ENCODE results near the gene AIG1.

The AIG1 gene

DNA sequence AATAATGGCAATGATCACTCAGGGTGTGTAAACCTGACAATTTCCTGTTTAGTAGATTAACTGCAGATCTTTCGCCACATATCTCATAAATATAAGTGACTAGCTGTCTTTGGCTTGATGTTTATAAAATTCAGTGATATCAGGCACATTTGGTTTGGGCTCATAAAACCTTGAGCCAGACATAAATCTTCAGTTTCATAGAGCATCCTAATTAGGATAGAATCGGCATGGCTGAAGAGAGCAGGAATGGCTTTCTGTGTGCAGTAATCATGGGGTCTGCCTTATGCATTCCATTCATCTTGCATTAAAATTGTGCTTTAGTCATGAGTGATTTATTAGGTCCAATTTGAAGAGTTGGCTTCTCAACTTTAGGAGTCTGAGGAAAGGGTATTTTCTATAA lies 27.2 kb downstream of the AIG1 start:
- TF ChIP-seq, protein P1, sequence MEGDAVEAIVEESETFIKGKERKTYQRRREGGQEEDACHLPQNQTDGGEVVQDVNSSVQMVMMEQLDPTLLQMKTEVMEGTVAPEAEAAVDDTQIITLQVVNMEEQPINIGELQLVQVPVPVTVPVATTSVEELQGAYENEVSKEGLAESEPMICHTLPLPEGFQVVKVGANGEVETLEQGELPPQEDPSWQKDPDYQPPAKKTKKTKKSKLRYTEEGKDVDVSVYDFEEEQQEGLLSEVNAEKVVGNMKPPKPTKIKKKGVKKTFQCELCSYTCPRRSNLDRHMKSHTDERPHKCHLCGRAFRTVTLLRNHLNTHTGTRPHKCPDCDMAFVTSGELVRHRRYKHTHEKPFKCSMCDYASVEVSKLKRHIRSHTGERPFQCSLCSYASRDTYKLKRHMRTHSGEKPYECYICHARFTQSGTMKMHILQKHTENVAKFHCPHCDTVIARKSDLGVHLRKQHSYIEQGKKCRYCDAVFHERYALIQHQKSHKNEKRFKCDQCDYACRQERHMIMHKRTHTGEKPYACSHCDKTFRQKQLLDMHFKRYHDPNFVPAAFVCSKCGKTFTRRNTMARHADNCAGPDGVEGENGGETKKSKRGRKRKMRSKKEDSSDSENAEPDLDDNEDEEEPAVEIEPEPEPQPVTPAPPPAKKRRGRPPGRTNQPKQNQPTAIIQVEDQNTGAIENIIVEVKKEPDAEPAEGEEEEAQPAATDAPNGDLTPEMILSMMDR (IDR thresholded peaks at IDR 0.05; ENCODE audit: low read depth, low read length), result no peak
- no peak overlapping the region for H3K4me3 ChIP-seq (ENCODE audit: low read depth, low read length)

- TF ChIP-seq, protein P1 (IDR thresholded peaks at IDR 0.05; ENCODE audit: low read depth, low read length), result no peak
- no peak overlapping the region for H3K4me3 ChIP-seq (ENCODE audit: low read depth, low read length)
These were observed 29.8 kb downstream of the AIG1 start for GRCh38 chr6:143090314-143091044.

- TF ChIP-seq, protein P1 (IDR thresholded peaks at IDR 0.05; ENCODE audit: low read depth, low read length), result no peak
- no peak overlapping the region for H3K4me3 ChIP-seq (ENCODE audit: low read depth, low read length)
These were observed 32.1 kb downstream of the AIG1 start for GRCh38 chr6:143092768-143093167.

DNA sequence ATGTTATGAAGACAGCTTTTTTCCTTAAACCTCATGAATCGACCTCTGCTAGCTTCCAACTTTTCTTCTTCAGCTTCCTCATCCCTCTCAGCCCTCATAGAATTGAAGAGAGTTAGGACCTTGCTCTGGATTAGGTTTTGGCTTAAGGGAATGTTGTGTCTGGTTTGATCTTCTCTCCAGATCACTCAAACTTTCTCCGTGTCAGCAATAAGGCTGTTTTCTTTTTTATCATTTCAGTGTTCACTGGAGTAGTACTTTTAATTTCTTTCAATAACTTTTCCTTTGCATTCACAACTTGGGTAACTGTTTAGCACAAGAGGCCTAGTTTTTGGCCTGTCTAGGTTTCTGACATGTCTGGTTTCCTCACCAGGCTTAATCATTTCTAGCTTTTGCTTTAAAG lies 32.6 kb downstream of the AIG1 start:
- no peak overlapping the region for H3K4me3 ChIP-seq (ENCODE audit: low read depth, low read length)
- TF ChIP-seq, protein P1 (IDR thresholded peaks at IDR 0.05; ENCODE audit: low read depth, low read length), result no peak

- TF ChIP-seq, protein P1 (IDR thresholded peaks at IDR 0.05; ENCODE audit: low read depth, low read length), result no peak
- no peak overlapping the region for H3K4me3 ChIP-seq (ENCODE audit: low read depth, low read length)
These were observed 35.7 kb downstream of the AIG1 start for GRCh38 chr6:143096403-143096802.

DNA sequence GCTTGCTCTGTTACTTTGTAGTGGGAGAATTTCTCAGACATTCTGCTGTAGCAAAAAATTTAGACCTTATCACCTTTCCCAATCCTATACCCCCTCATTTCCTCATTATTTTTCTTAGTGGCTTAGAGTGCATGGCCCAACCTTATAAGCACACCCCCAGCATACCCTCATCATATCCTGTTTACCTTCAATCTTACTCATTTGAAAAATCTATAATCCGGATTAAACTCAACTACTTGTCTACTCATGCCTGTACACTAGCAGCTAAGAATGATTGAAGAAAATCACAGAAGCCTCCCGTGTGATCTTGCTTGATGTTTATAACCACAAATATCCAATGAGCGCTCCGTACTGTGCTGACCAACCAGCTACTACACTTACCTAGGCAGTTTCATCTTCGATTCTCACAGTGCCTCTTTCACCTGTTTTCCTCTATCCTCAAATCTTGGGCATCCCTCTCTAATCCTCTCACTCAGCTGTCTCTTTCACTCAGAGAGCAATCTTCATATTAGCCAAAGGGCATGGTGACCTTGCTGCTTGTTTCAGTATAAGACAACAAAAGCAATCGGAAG lies 36.6 kb downstream of the AIG1 start:
- TF ChIP-seq, protein P1 (IDR thresholded peaks at IDR 0.05; ENCODE audit: low read depth, low read length), result no peak
- H3K4me3 ChIP-seq (ENCODE audit: low read depth, low read length), result no peak overlapping the region

- TF ChIP-seq, protein P1 (IDR thresholded peaks at IDR 0.05; ENCODE audit: low read depth, low read length), result no peak
- H3K4me3 ChIP-seq (ENCODE audit: low read depth, low read length), result no peak overlapping the region
These were observed 37.5 kb downstream of the AIG1 start for GRCh38 chr6:143098054-143098671.
